NCI-H2107 (cell line): Measurements from ENCODE around the gene WWTR1.
A peak's percentile ranks its signal among the peaks of the same experiment; 100 is the strongest.

Experiments used
- DNase-seq: peaks from one replicate; lab custom pipeline; 2025; lab: John Stamatoyannopoulos, UW

WWTR1 gene

GRCh38 chr3:149657926-149658743, at the start of gene WWTR1:
TSS of gene WWTR1 (minus strand) at chr3:149658025. CDS start at chr3:149657306, 719 bp downstream.
- peak; percentile 33 for DNase-seq

GRCh38 chr3:149706905-149707304, 49.1 kb upstream of the WWTR1 start:
- DNase-seq: no peak

GRCh38 chr3:149705416-149705815, 47.6 kb upstream of the WWTR1 start:
- no peak for DNase-seq

- no peak for DNase-seq
Measured at GRCh38 chr3:149703466-149703865, 45.6 kb upstream of the WWTR1 start.

GRCh38 chr3:149702691-149703441, 45.0 kb upstream of the WWTR1 start:
- no peak for DNase-seq

GRCh38 chr3:149701977-149702350, 44.1 kb upstream of the WWTR1 start:
- DNase-seq: no peak

GRCh38 chr3:149701206-149701976, 43.6 kb upstream of the WWTR1 start:
- no peak for DNase-seq

- DNase-seq: no peak
Measured at GRCh38 chr3:149688122-149688757, 30.4 kb upstream of the WWTR1 start.

GRCh38 chr3:149686996-149687395, 29.2 kb upstream of the WWTR1 start:
- no peak for DNase-seq

- no peak for DNase-seq
Measured at GRCh38 chr3:149678351-149678950, 20.6 kb upstream of the WWTR1 start.

- DNase-seq: no peak
Measured at GRCh38 chr3:149673393-149673792, 15.6 kb upstream of the WWTR1 start.

- no peak for DNase-seq
Measured at GRCh38 chr3:149670742-149671492, 13.1 kb upstream of the WWTR1 start.

- no peak for DNase-seq
Measured at GRCh38 chr3:149667576-149667975, 9.8 kb upstream of the WWTR1 start.

- no peak for DNase-seq
Measured at GRCh38 chr3:149663966-149664365, 6.1 kb upstream of the WWTR1 start.

- DNase-seq: no peak
Measured at GRCh38 chr3:149662240-149662887, 4.5 kb upstream of the WWTR1 start.

GRCh38 chr3:149660462-149660861, 2.6 kb upstream of the WWTR1 start:
- DNase-seq: no peak

GRCh38 chr3:149658744-149659497, 1.1 kb upstream of the WWTR1 start:
- no peak for DNase-seq

- no peak for DNase-seq
Measured at GRCh38 chr3:149657321-149657925, 402 bp downstream of the WWTR1 start.
